DOHH2 (cell line): ENCODE results near the gene DNMBP.
"Not testable (repeated sequence)": the region's sequence is repeated elsewhere in the genome, so short reads cannot be mapped to it uniquely, and the experiment has no call there.

ENCODE experiments used
- H3F3A ChIP-seq: fragments of 200-600 bp; sonication (generic), shearing (Covaris generic); 2 replicates; pipeline ENCODE4 v1.6.0; 2016; ENCODE audit warnings: antibody characterized with exemption, mild to moderate bottlenecking; ENCODE audit not compliant: control insufficient read depth, insufficient read depth
- H3K27ac ChIP-seq: fragments of 200-600 bp; sonication (generic); 2 replicates; pipeline ENCODE4 v1.5.1; 2014; ENCODE audit warnings: low read depth, mild to moderate bottlenecking, low read length, moderate library complexity
- H3K27me3 ChIP-seq: fragments of 200-600 bp; sonication (generic); 2 replicates; pipeline ENCODE4 v1.6.1; 2014; ENCODE audit warnings: mild to moderate bottlenecking, low read length, mixed read lengths; ENCODE audit not compliant: control insufficient read depth
- H3K36me3 ChIP-seq: fragments of 200-600 bp; sonication (generic); 2 replicates; pipeline ENCODE4 v1.6.1; 2014; ENCODE audit warnings: mild to moderate bottlenecking, low read length, moderate library complexity, mixed read lengths; ENCODE audit not compliant: control insufficient read depth
- H3K4me1 ChIP-seq: fragments of 200-600 bp; sonication (generic); 2 replicates; pipeline ENCODE4 v1.6.1; 2014; ENCODE audit warnings: mild to moderate bottlenecking, low read length, mixed read lengths; ENCODE audit not compliant: control insufficient read depth
- H3K4me2 ChIP-seq: fragments of 200-600 bp; sonication (generic); 2 replicates; pipeline ENCODE4 v1.6.0; 2014; ENCODE audit warnings: mild to moderate bottlenecking, low read length, moderate library complexity
- H3K4me3 ChIP-seq: fragments of 200-600 bp; sonication (generic); 2 replicates; pipeline ENCODE4 v1.5.1; 2014; ENCODE audit warnings: mild to moderate bottlenecking, low read length, mixed read lengths
- H3K79me2 ChIP-seq: fragments of 200-600 bp; sonication (generic); 2 replicates; pipeline ENCODE4 v1.6.1; 2014; ENCODE audit warnings: mild to moderate bottlenecking, low read length, mixed read lengths; ENCODE audit not compliant: control insufficient read depth
- H3K9me2 ChIP-seq: fragments of 200-600 bp; sonication (generic); replicated peaks from 2 replicates; pipeline ENCODE4 v1.6.1; 2014; ENCODE audit warnings: mild to moderate bottlenecking, low read length, mixed read lengths; ENCODE audit not compliant: control insufficient read depth
- H3K9me3 ChIP-seq: fragments of 200-600 bp; sonication (generic); 2 replicates; pipeline ENCODE4 v1.6.1; 2014; ENCODE audit warnings: antibody characterized with exemption, low read length, mixed read lengths; ENCODE audit not compliant: control insufficient read depth, insufficient read depth
- H4K20me1 ChIP-seq: fragments of 200-600 bp; sonication (generic); 2 replicates; pipeline ENCODE4 v1.6.0; 2014; ENCODE audit warnings: low read depth, mild to moderate bottlenecking, antibody characterized with exemption, low read length, moderate library complexity; ENCODE audit not compliant: control insufficient read depth, insufficient read depth
- CTCF ChIP-seq: fragments of 200-600 bp; sonication (generic); IDR thresholded peaks from one replicate; pipeline ENCODE4 v1.5.1; 2014; ENCODE audit warnings: antibody characterized with exemption, mild to moderate bottlenecking, low read depth, low read length; ENCODE audit not compliant: poor library complexity, severe bottlenecking
- EZH2phosphoT487 ChIP-seq: fragments of 200-600 bp; sonication (generic); IDR thresholded peaks from 2 replicates; pipeline ENCODE4 v1.6.1; 2017; ENCODE audit warnings: borderline replicate concordance, mild to moderate bottlenecking, antibody characterized with exemption, low read length, moderate library complexity, mixed read lengths

The DNMBP gene

GRCh38 chr10:99958806-99959205 is 50.9 kb downstream of the DNMBP start:
- no peaks in the 10 kb centered on the region for H3K27me3 ChIP-seq

GRCh38 chr10:99958302-99958701 is 51.4 kb downstream of the DNMBP start:
- H3K9me3 ChIP-seq: no peaks in the 10 kb centered on the region
- TF ChIP-seq CTCF: no peak
- no peak for TF ChIP-seq EZH2phosphoT487
- no peak overlapping the region for H3K27ac ChIP-seq
- no peak overlapping the region for H3K4me3 ChIP-seq
- no peak overlapping the region for H3K4me2 ChIP-seq
- H3K9me2 ChIP-seq: no peaks in the 10 kb centered on the region
- H3F3A ChIP-seq: no peaks in the 10 kb centered on the region
- peaks cover 58% of the 10 kb centered on the region for H3K79me2 ChIP-seq
- no peaks in the 10 kb centered on the region for H3K27me3 ChIP-seq
- peaks cover 14% of the 10 kb centered on the region for H3K4me1 ChIP-seq
- H3K36me3 ChIP-seq: peaks cover 59% of the 10 kb centered on the region
- H4K20me1 ChIP-seq: no peaks in the 10 kb centered on the region

More at GRCh38 chr10:99958806-99959205, 50.9 kb downstream of the DNMBP start:
- H3K9me3 ChIP-seq: no peaks in the 10 kb centered on the region
- H3K27ac ChIP-seq: no peak overlapping the region
- H3K4me1 ChIP-seq: peaks cover 9% of the 10 kb centered on the region
- TF ChIP-seq EZH2phosphoT487 (no peak), CTCF (no peak)
- no peaks in the 10 kb centered on the region for H4K20me1 ChIP-seq
- no peaks in the 10 kb centered on the region for H3F3A ChIP-seq
- H3K4me3 ChIP-seq: no peak overlapping the region
- H3K4me2 ChIP-seq: no peak overlapping the region
- H3K36me3 ChIP-seq: peaks cover 54% of the 10 kb centered on the region
- H3K79me2 ChIP-seq: peaks cover 53% of the 10 kb centered on the region
- no peaks in the 10 kb centered on the region for H3K9me2 ChIP-seq

- Histone ChIP-seq H3K4me1 (peaks cover 14% of the 10 kb centered on the region), H3K79me2 (peaks cover 93% of the 10 kb centered on the region), H3K36me3 (peaks cover 84% of the 10 kb centered on the region)
- not testable (repeated sequence) for H3F3A ChIP-seq, H3K4me2 ChIP-seq, H3K27me3 ChIP-seq, H3K4me3 ChIP-seq, H3K9me2 ChIP-seq, H3K9me3 ChIP-seq, H3K27ac ChIP-seq, H4K20me1 ChIP-seq
Observed at GRCh38 chr10:99953510-99953909, 56.2 kb downstream of the DNMBP start.

- Histone ChIP-seq H3K27me3 (no peaks in the 10 kb centered on the region), H3K4me3 (no peak overlapping the region), H3K4me1 (peaks cover 14% of the 10 kb centered on the region), H3F3A (no peaks in the 10 kb centered on the region), H3K9me3 (no peaks in the 10 kb centered on the region), H3K27ac (no peak overlapping the region), H3K79me2 (peaks cover 94% of the 10 kb centered on the region), H3K9me2 (no peaks in the 10 kb centered on the region), H3K36me3 (peaks cover 78% of the 10 kb centered on the region), H3K4me2 (no peak overlapping the region), H4K20me1 (no peaks in the 10 kb centered on the region)
- TF ChIP-seq EZH2phosphoT487: no peak
Observed at GRCh38 chr10:99952799-99953198, 56.9 kb downstream of the DNMBP start.

- Histone ChIP-seq H3K79me2 (peaks cover 92% of the 10 kb centered on the region), H3K36me3 (peaks cover 46% of the 10 kb centered on the region)
- H3K9me3 ChIP-seq, H3K27me3 ChIP-seq, H3K4me3 ChIP-seq, H3K9me2 ChIP-seq, H3K4me2 ChIP-seq, H3K4me1 ChIP-seq, H3F3A ChIP-seq, H3K27ac ChIP-seq, H4K20me1 ChIP-seq: not testable (repeated sequence)
Observed at GRCh38 chr10:99946051-99946450, 63.7 kb downstream of the DNMBP start.
